OCI-LY7 (cell line): ENCODE measurements around the gene GNB2. TPM values are rescaled to one million over a fixed set of nuclear protein-coding genes. Genes with fewer than 3 reads are reported as not detected.

Source experiments
- BruUV-seq: library from RNA; stranded (reverse); fragments of 400-500 nt; replicated peaks from 2 replicates; lab custom pipeline; 2021; lab: Mats Ljungman, UMichigan
- CTCF ChIA-PET: fragments of 300-600 bp; sonication (Branson Sonifier 250); formaldehyde crosslinking; loops from one replicate; lab custom pipeline; 2022; ENCODE audit warnings: antibody characterized with exemption; ENCODE audit not compliant: unreplicated experiment; lab: Charles Lee
- POLR2A ChIA-PET: fragments of 300-600 bp; sonication (Branson Sonifier 250); formaldehyde crosslinking; loops from one replicate; lab custom pipeline; 2022; ENCODE audit warnings: antibody characterized with exemption; lab: Charles Lee
- DNase-seq: peaks from one replicate; pipeline ENCODE4 v3.0.0-alpha.2; 2015; ENCODE audit warnings: low spot score
- H2AFZ ChIP-seq: fragments of 200-600 bp; sonication (generic), shearing (Covaris generic); 2 replicates; pipeline ENCODE4 v1.6.1; 2014; ENCODE audit warnings: mild to moderate bottlenecking, antibody characterized with exemption, low read length, moderate library complexity
- H3K27ac ChIP-seq: fragments of 200-600 bp; sonication (generic); 2 replicates; pipeline ENCODE4 v1.5.1; 2014; ENCODE audit warnings: mixed run types, low read depth, mild to moderate bottlenecking, moderate library complexity, low read length, inconsistent platforms; ENCODE audit not compliant: poor library complexity, severe bottlenecking
- H3K36me3 ChIP-seq: fragments of 200-600 bp; sonication (generic); 2 replicates; pipeline ENCODE4 v1.6.1; 2014; ENCODE audit warnings: mild to moderate bottlenecking, antibody characterized with exemption, low read length, moderate library complexity, mixed read lengths; ENCODE audit not compliant: insufficient read depth
- H3K4me1 ChIP-seq: fragments of 200-600 bp; sonication (generic); 2 replicates; pipeline ENCODE4 v1.5.1; 2014; ENCODE audit warnings: mild to moderate bottlenecking, low read length; ENCODE audit not compliant: insufficient read depth, poor library complexity, severe bottlenecking
- H3K4me2 ChIP-seq: fragments of 200-600 bp; sonication (generic); 2 replicates; pipeline ENCODE4 v1.6.1; 2014; ENCODE audit warnings: mild to moderate bottlenecking, low read length
- H3K4me3 ChIP-seq: fragments of 200-600 bp; sonication (generic); 2 replicates; pipeline ENCODE4 v1.5.1; 2014; ENCODE audit warnings: mild to moderate bottlenecking, low read depth, low read length; ENCODE audit not compliant: poor library complexity, severe bottlenecking
- H3K79me2 ChIP-seq: fragments of 200-600 bp; sonication (generic); 2 replicates; pipeline ENCODE4 v1.6.1; 2016; ENCODE audit warnings: low read depth, mild to moderate bottlenecking, low read length, moderate library complexity, mixed read lengths; ENCODE audit not compliant: insufficient read depth
- H3K9me2 ChIP-seq: fragments of 200-600 bp; sonication (generic); 2 replicates; pipeline ENCODE4 v1.6.1; 2016; ENCODE audit warnings: mild to moderate bottlenecking, low read length, mixed read lengths; ENCODE audit not compliant: insufficient read depth
- H3K9me3 ChIP-seq: fragments of 200-600 bp; sonication (generic); 2 replicates; pipeline ENCODE4 v1.6.1; 2014; ENCODE audit warnings: mild to moderate bottlenecking, mixed run types, low read length, mixed read lengths
- H4K20me1 ChIP-seq: fragments of 200-600 bp; sonication (generic); 2 replicates; pipeline ENCODE4 v1.6.1; 2014; ENCODE audit warnings: mild to moderate bottlenecking, antibody characterized with exemption, low read length, moderate library complexity, mixed read lengths; ENCODE audit not compliant: insufficient read depth
- EZH2phosphoT487 ChIP-seq: fragments of 200-600 bp; sonication (generic); IDR thresholded peaks from 2 replicates; pipeline ENCODE4 v1.6.1; 2018; ENCODE audit warnings: low read depth, borderline replicate concordance, mild to moderate bottlenecking, mixed run types, antibody characterized with exemption, low read length, moderate library complexity, mixed read lengths
- intact Hi-C: fragments of 100-400 bp; cut with micrococcal nuclease; formaldehyde crosslinking; loops from one replicate; pipeline ENCODE4 v1.10.0; 2022; ENCODE audit not compliant: unreplicated experiment
- total RNA-seq, 2 experiments: library from RNA; depleted of rRNA in 1 of 2; stranded (reverse); fragments of >200 nt in 1 of 2; shearing (Covaris generic) in 1 of 2; gene quantifications; 2 replicates each; pipeline ENCODE4 v1.2.3, GENCODE V29; 2014 to 2022
- TF ChIP-seq, protein P1 (sequence below): fragments of 200-600 bp; sonication (generic); conservative IDR thresholded peaks from 2 replicates; pipeline ENCODE4 v1.5.1; 2014; ENCODE audit warnings: mild to moderate bottlenecking, antibody characterized with exemption, low read length, moderate library complexity, mixed read lengths

The GNB2 gene
- total RNA-seq, 2 experiments from 2014 or later = 80.4 to 174 TPM

DNA sequence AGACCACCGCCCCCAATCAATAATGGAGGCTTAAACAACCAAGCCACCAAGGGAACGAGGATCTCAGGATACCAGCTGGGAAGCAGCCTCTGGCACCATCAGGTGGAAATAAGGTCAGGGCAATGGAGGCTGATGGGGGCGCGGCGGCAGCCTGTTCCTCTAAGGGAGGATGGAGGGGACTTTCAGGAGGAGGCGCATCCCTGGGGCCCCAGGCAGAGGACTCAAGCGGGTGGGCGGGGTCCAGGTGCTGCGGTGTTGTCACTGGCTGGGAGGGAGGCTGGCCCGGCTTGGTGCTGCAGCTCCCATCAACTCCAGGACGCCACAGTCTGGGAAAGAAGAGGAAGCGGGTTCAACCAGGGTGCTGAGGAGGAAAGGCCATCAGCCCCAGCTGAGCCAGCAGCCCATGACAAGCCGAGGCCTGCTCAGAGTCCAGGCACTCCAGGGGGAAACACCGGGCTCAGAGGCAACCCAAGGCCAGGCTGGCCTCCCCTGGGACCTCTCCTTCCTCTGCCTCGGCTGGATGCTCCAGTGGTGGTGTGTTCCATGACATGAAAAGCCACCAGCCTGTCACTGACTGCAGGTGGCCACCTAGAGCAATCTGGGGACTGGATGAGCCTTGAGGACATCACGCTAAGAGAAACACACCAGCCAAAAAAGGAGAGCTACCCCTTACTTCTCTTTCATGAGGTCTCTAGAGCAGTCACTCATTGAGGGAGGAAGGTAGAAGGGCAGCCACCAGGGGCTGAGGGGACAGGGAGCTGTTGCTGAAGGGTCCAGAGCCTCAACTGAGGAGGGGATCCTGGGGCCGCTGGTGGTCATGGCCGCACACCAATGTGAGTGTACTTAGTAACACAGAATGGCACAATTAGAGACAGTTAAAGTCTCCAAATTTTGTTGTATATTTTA is 15.9 kb downstream of the GNB2 start:
- Histone ChIP-seq H4K20me1 (peaks cover 18% of the 10 kb centered on the region), H3K9me3 (no peaks in the 10 kb centered on the region), H3K36me3 (peaks cover 62% of the 10 kb centered on the region), H2AFZ (no peak overlapping the region), H3K4me1 (peaks cover 25% of the 10 kb centered on the region), H3K4me2 (no peak overlapping the region), H3K4me3 (no peak overlapping the region), H3K9me2 (no peaks in the 10 kb centered on the region), H3K27ac (no peak overlapping the region), H3K79me2 (peaks cover 45% of the 10 kb centered on the region)
- no TSS peak for BruUV-seq
- ChIA-PET CTCF (no interaction called here), POLR2A (interaction anchor here (1.0 to 1.1 kb wide), 2 partner anchors 55 to 518 kb away, joined by 3 to 4 read pairs; no protein-coding TSS in a partner anchor)
- intact Hi-C loops = loop anchor here (5.0 kb wide), 1 partner anchor 212 kb away; the partner anchor contains the start of gene TSC22D4
- TF ChIP-seq, protein P1, sequence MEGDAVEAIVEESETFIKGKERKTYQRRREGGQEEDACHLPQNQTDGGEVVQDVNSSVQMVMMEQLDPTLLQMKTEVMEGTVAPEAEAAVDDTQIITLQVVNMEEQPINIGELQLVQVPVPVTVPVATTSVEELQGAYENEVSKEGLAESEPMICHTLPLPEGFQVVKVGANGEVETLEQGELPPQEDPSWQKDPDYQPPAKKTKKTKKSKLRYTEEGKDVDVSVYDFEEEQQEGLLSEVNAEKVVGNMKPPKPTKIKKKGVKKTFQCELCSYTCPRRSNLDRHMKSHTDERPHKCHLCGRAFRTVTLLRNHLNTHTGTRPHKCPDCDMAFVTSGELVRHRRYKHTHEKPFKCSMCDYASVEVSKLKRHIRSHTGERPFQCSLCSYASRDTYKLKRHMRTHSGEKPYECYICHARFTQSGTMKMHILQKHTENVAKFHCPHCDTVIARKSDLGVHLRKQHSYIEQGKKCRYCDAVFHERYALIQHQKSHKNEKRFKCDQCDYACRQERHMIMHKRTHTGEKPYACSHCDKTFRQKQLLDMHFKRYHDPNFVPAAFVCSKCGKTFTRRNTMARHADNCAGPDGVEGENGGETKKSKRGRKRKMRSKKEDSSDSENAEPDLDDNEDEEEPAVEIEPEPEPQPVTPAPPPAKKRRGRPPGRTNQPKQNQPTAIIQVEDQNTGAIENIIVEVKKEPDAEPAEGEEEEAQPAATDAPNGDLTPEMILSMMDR = no peak
- TF ChIP-seq EZH2phosphoT487 = no peak
- DNase-seq = no peak

DNA sequence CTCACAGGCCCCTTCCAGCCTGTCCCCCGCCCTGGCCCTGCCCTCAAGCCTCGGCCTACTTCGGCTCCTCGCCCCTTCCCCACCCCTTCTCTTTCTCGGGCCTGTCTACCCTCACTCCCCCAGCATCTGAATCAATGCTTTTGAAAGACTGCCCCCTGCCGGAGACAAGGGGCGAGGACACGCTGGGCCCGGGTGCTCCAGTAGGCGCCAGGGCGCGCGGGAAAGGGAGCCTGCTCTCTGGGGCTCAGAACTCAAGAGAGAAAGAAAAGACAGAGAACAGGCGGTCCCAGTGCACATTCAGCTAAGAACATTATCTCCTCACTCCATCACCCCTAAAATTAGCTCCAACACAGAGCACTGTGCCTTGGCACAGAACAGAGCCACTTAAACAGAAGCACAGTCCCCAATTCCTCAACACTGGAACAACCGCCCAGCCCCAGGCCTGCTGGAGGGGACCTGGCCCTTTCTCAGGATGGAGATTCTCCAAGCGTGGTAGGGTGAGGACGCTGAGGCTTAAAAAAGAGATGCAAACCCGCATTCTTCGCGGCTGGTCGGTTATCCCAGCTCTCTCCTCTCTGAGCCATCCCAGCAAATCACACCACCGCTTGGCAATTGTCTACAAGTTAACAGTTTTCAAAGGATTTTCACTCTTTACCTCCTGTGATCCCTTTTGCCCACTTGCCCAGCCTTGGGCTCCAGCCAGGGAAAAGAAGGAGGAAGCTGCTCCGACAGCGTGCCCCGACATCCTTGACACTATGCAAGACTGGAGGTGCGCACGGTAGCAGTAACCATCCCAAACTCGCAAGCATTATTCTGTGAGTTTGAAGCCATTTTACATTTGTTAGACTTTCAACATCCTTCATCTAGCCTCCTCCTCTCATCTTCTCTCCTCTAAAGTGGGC is 18.4 kb downstream of the GNB2 start:
- intact Hi-C loops = loop anchor here (1.0 to 5.0 kb wide), 6 partner anchors 16 to 215 kb away; partner anchors contain the start of genes MOSPD3 and TSC22D4
- CTCF ChIA-PET = interaction anchor here (0.6 to 1.6 kb wide), 6 partner anchors 13 to 102 kb away, joined by 3 to 13 read pairs (median 4); partner anchors contain the start of genes MOSPD3 and POP7
- Histone ChIP-seq H3K4me2 (peak overlapping the region; percentile 99), H3K36me3 (peaks cover 38% of the 10 kb centered on the region), H3K4me3 (peak overlapping the region; percentile 95), H2AFZ (no peak overlapping the region), H3K9me2 (no peaks in the 10 kb centered on the region), H4K20me1 (peaks cover 18% of the 10 kb centered on the region), H3K79me2 (peaks cover 45% of the 10 kb centered on the region), H3K27ac (peak overlapping the region; percentile 42), H3K4me1 (peaks cover 42% of the 10 kb centered on the region), H3K9me3 (no peaks in the 10 kb centered on the region)
- peak; percentile 84 for DNase-seq
- no TSS peak for BruUV-seq
- TF ChIP-seq EZH2phosphoT487 = no peak
- TF ChIP-seq, protein P1 = peak; percentile 93
- POLR2A ChIA-PET = interaction anchor here (0.6 to 2.3 kb wide), 8 partner anchors 14 to 183 kb away, joined by 3 to 9 read pairs (median 3); partner anchors contain the start of genes FBXO24, MOSPD3 and POP7
